GM12891 (cell line): ENCODE results near the gene RNLS.

Experiments used
- PAX5 ChIP-seq: IDR thresholded peaks from 2 replicates; pipeline ENCODE4 v1.6.1; 2011; ENCODE audit warnings: low read length, moderate library complexity, mild to moderate bottlenecking; ENCODE audit not compliant: insufficient read depth, severe bottlenecking
- POLR2A ChIP-seq: IDR thresholded peaks from 2 replicates; pipeline ENCODE4 v1.6.1; 2011; ENCODE audit warnings: low read depth, low read length, control low read depth
- POLR2AphosphoS5 ChIP-seq: IDR thresholded peaks from 2 replicates; pipeline ENCODE4 v1.6.1; 2011; ENCODE audit warnings: low read depth, low read length, control low read depth
- POU2F2 ChIP-seq: IDR thresholded peaks from 2 replicates; pipeline ENCODE4 v1.6.1; 2011; ENCODE audit warnings: low read depth, mild to moderate bottlenecking, control low read depth, low read length, moderate library complexity
- SPI1 ChIP-seq: IDR thresholded peaks from 2 replicates; pipeline ENCODE4 v1.6.1; 2011; ENCODE audit warnings: low read depth, low read length, control low read depth
- TAF1 ChIP-seq: IDR thresholded peaks from 2 replicates; pipeline ENCODE4 v1.6.1; 2011; ENCODE audit warnings: low read depth, low read length, control low read depth

GRCh38 chr10:88466786-88467185 lies 116.3 kb downstream of the RNLS start:
- TF ChIP-seq POLR2A = no peak
- TF ChIP-seq POLR2AphosphoS5 = no peak
- no peak for TF ChIP-seq TAF1
- TF ChIP-seq POU2F2 = no peak
- TF ChIP-seq SPI1 = no peak
- TF ChIP-seq PAX5 = no peak
